ENCODE measurements around the gene CSGALNACT2.
"Not testable (repeated sequence)": the region's sequence is repeated elsewhere in the genome, so short reads cannot be mapped to it uniquely, and the experiment has no call there.

The CSGALNACT2 gene

DNA sequence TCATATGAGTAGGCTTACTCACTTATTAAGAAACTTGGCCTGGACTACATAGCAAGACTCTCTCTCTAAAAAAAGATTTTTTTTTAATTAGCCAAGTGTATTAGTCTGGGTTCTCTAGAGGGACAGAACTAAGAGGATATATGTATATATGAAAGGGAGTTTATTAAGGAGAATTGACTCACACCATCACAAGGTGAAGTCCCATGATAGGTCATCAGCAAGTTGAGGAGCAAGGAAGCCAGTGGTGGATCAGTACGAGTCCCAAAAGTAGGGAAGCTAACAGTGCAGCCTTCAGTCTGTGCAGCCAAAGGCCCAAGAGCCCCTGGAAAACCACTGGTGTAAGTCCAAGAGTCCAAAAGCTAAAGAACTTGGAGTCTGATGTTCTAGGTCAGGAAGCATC is 7.7 kb downstream of the CSGALNACT2 start:
- not testable (repeated sequence) for DNase-seq

DNA sequence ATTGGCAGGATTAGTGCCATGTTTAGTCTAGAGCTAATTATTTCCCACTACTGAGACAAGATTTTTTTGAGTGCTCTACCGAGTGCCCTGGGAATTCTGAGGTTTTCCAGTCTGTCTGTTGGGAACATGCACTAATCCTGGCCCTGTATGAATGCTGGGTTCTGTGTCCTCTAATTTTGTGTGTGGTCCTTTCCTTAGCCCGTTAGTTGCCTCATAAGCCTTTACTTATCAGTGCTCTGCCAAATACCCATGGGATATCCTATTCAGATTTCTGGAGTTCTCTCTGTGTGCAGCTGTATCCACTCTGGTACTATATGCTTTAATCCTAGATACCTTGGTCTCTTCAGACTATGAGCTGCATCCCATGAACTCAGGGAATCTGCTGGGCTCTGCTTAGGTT is 13.1 kb downstream of the CSGALNACT2 start:
- no peak for DNase-seq

DNA sequence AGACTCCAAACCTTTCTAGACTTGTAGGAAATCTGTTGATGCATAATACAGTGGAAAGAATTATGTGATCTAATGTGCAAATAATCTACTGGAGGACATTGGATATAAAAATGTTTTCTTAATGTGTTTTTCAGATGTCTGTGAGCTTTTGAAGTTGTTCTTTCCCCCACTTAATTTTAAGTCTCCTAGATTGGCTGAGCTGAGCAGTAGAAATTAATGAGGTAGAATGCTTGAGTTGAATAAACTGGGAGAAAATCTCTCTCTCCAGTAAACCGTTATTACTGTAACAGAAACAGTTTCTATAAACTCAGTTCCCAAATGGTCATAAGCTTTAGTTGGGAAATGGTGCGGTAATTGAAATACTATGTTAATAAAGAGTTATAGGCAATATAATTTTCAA is 15.7 kb downstream of the CSGALNACT2 start:
- DNase-seq: no peak

DNA sequence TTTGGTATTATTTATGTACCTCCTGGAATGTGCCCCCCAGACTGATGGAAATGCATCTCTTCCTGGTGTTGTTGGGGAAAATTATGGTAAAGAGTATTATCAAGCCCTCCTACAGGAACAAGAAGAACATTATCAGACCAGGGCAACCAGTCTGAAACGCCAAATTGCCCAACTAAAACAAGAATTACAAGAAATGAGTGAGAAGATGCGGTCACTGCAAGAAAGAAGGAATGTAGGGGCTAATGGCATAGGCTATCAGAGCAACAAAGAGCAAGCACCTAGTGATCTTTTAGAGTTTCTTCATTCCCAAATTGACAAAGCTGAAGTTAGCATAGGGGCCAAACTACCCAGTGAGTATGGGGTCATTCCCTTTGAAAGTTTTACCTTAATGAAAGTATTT is 17.0 kb downstream of the CSGALNACT2 start:
- no peak for DNase-seq

DNA sequence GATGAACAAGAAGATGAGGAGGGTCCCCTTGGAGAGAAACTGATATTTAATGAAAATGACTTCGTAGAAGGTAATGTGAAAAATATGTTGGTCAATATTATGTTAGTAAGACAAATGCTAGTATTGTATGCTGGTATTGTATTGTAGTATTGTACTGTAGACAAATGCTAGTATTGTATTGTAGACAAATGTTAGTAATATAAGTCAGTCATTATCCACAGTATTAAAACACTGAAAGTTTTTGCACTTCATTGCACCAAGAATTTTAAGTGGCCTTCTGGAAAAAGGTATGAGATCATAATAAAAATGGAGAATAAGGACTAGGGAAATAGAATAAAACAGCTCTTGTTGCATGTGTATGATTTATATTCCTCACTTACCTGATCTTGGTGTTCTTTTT is 17.5 kb downstream of the CSGALNACT2 start:
- DNase-seq: no peak

GRCh38 chr10:43156590-43157341 is 18.5 kb downstream of the CSGALNACT2 start:
- no peak for DNase-seq

- no peak for DNase-seq
Measured at GRCh38 chr10:43158636-43159035, 20.4 kb downstream of the CSGALNACT2 start.

DNA sequence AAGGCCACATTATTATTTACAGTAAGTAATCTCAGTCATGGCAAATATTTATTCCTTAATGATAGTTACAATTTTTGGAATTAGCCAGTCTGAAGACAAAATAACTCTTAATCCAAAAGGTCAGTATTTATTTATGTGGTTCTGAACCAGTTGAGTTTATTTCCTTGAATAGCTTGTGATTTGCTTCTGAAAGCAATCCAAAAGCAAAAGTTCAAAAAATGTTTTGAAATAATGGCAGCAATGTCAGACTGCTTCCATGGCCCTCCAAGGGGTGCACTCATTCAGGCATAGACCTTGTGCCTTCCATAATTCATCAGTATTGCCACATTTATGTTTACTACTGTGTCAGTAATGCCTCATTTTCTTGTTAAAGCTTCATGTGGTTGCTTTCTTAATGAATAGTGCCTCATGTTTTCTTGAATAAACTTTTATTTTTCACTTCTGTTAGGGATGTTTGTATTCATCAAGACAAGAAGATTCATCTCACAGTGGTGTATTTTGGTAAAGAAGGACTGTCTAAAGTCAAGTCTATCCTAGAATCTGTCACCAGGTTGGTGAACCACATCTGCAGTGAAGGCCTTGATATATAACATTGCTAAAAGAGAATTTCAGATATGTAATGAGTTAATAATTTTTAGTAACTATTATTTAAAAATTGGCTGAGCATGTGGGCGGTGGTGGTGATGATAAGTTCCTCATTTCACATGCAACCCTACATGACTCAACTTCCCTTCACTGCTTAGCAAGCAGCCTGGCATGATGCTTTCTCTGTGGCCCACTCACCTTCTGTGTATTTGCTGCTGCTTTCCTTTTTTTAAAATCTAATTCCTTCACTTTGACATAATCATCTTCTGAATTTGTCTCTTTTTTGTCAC is 22.0 kb downstream of the CSGALNACT2 start:
- no peak for DNase-seq

DNA sequence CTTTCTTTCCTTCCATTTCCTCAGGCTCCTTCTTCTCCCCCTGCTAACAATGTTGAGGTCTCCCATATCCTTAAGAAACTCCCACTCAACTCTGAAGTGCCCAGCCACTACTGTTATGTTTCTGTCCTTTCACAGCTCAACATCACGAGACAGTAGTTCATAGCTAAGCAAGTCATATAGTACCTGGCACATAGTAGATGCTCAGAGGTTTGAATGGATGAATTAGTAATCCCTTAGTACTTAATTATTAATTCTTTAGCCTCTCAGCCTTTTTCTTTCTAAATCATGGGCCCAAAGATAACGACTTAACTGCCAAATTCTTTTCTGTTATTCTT is 22.6 kb downstream of the CSGALNACT2 start:
- DNase-seq: no peak

GRCh38 chr10:43162604-43163003 is 24.4 kb downstream of the CSGALNACT2 start:
- no peak for DNase-seq

- DNase-seq: no peak
Measured at GRCh38 chr10:43166207-43166879, 28.1 kb downstream of the CSGALNACT2 start.

DNA sequence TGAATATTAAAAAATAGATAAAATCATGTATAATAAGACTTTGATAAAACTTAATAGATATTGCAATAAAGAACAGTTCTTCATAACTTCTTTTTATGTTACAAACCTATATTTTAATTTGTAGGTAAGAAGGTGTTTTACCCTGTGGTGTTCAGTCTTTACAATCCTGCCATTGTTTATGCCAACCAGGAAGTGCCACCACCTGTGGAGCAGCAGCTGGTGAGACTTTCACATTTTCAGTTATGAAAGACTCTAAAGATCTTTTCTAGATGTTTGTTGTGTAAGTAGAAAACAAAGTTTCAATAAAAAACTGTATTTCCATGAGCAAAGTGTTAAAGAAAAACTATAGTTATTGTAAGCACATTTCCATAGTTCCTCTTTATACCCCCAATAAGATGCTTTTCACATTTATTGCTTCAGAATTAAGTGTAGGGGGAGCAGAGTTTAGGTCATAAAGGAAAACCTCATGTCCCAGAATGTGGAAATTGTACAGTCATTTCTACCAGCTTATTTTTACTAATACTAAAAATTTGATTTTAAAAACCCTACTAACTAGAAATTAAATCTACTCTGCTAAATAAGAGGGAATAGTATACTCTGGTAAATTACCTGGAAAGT is 28.7 kb downstream of the CSGALNACT2 start:
- no peak for DNase-seq

DNA sequence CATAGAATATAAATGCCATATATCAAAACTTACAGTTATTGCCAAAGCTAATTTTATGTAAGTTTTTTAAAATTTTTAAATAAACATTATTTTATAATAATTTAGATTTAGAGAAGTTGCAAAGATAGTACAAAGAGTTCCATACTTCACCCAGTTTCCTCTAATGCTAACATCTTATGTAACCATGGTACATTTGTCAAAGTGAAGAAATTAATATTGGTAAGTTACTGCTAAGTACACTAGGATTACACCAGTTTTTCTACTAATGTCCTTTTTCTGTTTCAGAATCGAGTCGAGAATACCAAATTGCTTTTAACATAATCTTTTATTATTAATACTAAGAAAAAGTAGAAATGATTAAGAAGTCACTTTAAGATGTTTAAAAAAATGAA is 29.2 kb downstream of the CSGALNACT2 start:
- no peak for DNase-seq

DNA sequence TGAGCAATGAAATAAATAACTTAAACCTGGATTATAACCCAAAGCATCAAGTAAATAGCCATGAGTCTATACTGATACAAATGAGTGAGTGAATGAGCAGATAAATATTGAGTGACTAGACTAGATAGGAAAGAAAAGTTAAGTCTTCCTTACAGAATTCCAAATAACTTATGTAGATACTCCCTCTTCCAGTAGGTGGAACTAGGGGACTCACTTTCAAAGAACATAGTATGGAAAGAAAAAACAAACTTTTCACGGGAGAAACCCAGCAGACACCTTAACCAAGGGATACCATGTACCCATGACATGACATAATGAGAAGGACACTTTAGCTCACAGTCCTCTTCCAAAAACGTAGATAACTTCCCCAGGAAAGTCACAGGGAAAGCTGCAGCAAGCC is 32.2 kb downstream of the CSGALNACT2 start:
- DNase-seq: no peak

DNA sequence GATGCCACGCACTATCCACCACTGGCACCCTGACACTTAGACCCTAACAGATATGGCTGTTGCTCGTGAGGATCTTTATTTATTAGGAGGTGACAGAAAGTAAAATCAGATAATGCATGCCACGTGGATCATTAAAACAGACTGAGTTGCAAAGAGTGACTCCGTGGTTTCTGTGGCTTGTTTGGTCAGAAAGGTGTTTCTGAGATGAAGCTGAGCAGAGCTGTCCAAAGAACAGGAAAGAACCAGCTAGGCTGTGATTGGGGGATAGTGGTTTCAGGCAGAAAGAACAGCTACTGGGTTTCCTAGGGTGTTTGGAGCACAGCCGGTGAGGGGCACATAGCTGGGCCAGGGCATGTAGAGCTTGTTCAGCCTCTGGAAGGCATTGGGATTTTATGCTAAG is 34.4 kb downstream of the CSGALNACT2 start:
- DNase-seq: no peak

GRCh38 chr10:43173120-43173519 is 34.9 kb downstream of the CSGALNACT2 start:
- no peak for DNase-seq

DNA sequence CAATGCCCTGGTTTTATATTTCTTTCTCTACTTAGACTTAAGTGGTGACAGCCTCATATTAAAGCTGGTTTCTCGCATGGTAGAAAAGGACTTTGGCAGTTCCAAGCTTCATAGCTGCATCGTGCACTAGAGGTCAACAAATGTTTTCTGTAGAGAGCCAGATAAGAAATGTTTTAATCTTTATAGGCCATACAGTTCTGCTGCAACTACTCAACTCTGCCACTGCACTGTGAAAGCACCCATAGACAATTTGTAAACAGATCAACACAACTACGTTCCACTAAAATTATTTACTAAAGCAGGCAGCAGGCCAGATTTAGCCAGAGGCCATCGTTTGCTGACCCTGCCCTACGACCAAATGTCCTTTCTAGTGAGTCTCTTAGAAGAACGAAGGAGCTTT is 36.7 kb downstream of the CSGALNACT2 start:
- no peak for DNase-seq

DNA sequence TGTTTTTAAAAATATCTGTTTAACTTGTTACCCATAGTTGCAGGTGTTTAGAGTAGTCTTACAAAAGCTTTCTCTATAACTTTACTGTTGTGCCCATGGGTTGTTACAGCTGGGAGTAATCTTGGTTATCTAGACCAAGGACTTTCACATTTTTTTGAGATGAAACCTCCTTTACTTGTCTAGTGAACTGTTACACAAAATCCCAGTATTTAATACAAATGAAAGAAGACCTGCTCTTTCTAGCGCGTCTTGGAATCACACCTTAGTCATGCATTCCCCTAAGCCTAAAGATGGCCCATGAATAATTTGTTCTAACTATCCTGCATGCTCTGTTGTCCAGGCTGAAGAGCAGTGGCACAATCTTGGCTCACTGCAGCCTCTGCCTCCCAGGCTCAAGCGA is 38.0 kb downstream of the CSGALNACT2 start:
- DNase-seq: no peak

DNA sequence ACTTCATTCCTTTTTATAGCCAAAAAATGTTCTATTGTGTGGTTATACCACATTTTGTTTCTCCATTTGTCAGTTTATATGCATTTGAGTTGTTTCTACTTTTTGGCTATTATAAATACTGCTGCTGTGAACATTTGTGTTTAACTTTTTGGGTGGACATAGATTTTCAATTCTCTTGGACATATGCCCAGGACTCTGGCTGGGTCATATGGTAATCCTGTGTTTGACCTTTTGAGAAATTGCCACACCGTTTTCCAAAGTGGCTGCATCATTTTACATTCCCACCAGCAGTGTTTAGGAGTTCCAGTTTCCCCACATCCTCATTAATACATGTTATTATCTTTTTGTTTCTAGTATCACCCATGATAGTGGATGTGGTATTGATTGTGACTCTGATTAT is 39.4 kb downstream of the CSGALNACT2 start:
- no peak for DNase-seq

DNA sequence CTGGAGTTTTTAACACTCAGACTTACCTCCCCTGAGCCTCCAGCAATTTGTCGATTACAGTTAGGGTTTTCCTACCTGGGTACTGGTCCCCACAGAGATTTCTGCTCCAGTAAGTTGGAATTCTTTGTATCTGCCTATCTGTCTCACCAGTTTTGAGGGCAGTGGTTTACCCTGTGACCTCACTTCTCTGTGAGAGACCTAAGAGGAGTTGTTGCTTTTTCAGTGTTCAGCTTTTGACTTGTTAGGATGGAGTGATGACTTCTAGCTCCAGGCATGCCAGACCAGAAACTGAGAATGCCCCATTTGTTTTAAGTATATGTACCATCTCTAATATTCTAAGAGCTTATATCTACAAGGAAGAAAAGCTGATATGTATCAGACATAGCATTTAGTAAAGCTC is 42.9 kb downstream of the CSGALNACT2 start:
- DNase-seq: no peak

DNA sequence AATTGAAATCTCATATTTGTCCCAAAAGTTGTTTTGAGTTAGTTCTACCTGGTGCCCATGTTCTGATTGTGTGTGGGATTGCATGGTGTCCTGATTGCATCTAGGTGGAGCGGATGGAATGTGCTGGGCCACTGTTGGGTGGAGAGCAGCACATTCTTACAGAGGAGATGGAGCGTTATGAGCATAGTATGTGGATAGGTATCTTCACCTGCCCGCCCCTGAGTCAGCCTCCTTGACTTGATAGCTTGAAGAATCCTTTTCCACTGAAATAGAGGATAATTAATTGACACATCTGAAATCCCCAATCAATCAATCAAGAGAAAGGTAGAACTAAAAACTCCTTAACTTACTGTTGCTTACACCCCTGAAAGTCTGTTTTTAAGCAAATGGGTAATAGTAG is 45.5 kb downstream of the CSGALNACT2 start:
- not testable (repeated sequence) for DNase-seq

DNA sequence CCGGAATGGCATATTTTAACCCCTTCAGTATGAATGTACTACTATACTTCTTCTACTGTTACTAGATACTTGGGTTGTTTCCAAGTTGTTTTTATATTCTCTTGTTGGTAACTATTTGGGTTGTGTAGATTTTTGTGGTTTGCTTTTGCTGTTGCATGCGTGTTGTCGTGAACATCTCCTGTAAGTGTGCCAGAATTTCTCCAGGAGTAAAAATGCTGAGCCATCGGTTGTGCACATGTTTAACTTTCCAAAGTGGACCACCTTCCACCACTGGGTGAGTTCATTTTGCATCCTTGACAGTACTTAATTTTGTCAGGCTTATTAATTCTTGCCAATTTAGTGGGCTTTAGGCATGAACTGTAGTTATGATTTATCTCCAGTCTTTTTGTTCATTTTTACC is 47.9 kb downstream of the CSGALNACT2 start:
- DNase-seq: no peak

DNA sequence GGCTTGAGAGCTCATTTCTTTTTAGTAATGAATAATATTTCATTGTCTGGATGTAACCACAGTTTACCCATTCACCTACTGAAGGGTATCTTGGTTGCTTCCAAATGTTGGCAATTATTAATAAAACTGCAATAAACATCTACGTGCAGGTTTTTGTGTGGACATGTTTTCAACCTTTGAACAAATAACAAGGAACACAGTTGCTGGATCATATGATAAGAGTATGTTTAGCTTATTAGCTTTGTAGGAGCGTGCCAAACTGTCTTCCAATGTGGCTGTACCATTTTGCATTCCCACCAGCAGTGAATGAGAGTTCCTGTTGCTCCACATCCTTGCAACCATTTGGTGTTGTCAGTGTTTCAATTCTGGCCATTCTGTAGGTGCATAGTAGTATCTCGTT is 49.0 kb downstream of the CSGALNACT2 start:
- no peak for DNase-seq
